ENCODE data around the gene MLX.
"Not testable (repeated sequence)": the region's sequence is repeated elsewhere in the genome, so short reads cannot be mapped to it uniquely, and the experiment has no call there.

MLX gene

GRCh38 chr17:42552736-42553135, 14.2 kb upstream of the MLX start, which contains the start of gene HSD17B1:
Gene HSD17B1 (plus strand): TSS chr17:42552923. CDS start chr17:42552934, 11 bp downstream.
- in situ Hi-C loops (cut with HindIII; ENCODE audit: low pct_ligation_motif_present, low pct_unique_long_range_greater_than_20kb, low sequenced_read_pairs); DNase-seq: not testable (repeated sequence)

GRCh38 chr17:42553161-42553818, 13.6 kb upstream of the MLX start:
- in situ Hi-C loops (cut with HindIII; ENCODE audit: low pct_ligation_motif_present, low pct_unique_long_range_greater_than_20kb, low sequenced_read_pairs), result no loop called here
- no peak for DNase-seq

GRCh38 chr17:42553866-42554249, 13.0 kb upstream of the MLX start:
- in situ Hi-C loops (cut with HindIII; ENCODE audit: low pct_ligation_motif_present, low pct_unique_long_range_greater_than_20kb, low sequenced_read_pairs), result no loop called here
- peak; percentile 43 for DNase-seq

GRCh38 chr17:42554250-42555121, 12.4 kb upstream of the MLX start:
- in situ Hi-C loops (cut with HindIII; ENCODE audit: low pct_ligation_motif_present, low pct_unique_long_range_greater_than_20kb, low sequenced_read_pairs), result no loop called here
- DNase-seq, result peak; percentile 87

- in situ Hi-C loops (cut with HindIII; ENCODE audit: low pct_ligation_motif_present, low pct_unique_long_range_greater_than_20kb, low sequenced_read_pairs), result no loop called here
- no peak for DNase-seq
These were observed 11.7 kb upstream of the MLX start for GRCh38 chr17:42555122-42555622.

- in situ Hi-C loops (cut with HindIII; ENCODE audit: low pct_ligation_motif_present, low pct_unique_long_range_greater_than_20kb, low sequenced_read_pairs), result not testable (repeated sequence)
- peak; percentile 62 for DNase-seq
These were observed 10.8 kb upstream of the MLX start for GRCh38 chr17:42555961-42556617.

GRCh38 chr17:42559075-42559474, 7.8 kb upstream of the MLX start:
- in situ Hi-C loops (cut with HindIII; ENCODE audit: low pct_ligation_motif_present, low pct_unique_long_range_greater_than_20kb, low sequenced_read_pairs), result no loop called here
- DNase-seq, result no peak

- in situ Hi-C loops (cut with HindIII; ENCODE audit: low pct_ligation_motif_present, low pct_unique_long_range_greater_than_20kb, low sequenced_read_pairs), result no loop called here
- no peak for DNase-seq
These were observed 6.7 kb upstream of the MLX start for GRCh38 chr17:42560246-42560645.

- in situ Hi-C loops (cut with HindIII; ENCODE audit: low pct_ligation_motif_present, low pct_unique_long_range_greater_than_20kb, low sequenced_read_pairs), result no loop called here
These were observed 5.0 kb upstream of the MLX start, which contains the start of gene COASY for GRCh38 chr17:42561897-42562387. Gene COASY (plus strand): TSS chr17:42562148. CDS start chr17:42562623, 475 bp downstream.

GRCh38 chr17:42562388-42563142, 4.3 kb upstream of the MLX start:
- in situ Hi-C loops (cut with HindIII; ENCODE audit: low pct_ligation_motif_present, low pct_unique_long_range_greater_than_20kb, low sequenced_read_pairs), result no loop called here
- no peak for DNase-seq

More at GRCh38 chr17:42561897-42562387, 5.0 kb upstream of the MLX start, which contains the start of gene COASY:
- peak; percentile 99 for DNase-seq

- DNase-seq, result no peak
- in situ Hi-C loops (cut with HindIII; ENCODE audit: low pct_ligation_motif_present, low pct_unique_long_range_greater_than_20kb, low sequenced_read_pairs), result no loop called here
These were observed 3.8 kb upstream of the MLX start for GRCh38 chr17:42563143-42563509.

- in situ Hi-C loops (cut with HindIII; ENCODE audit: low pct_ligation_motif_present, low pct_unique_long_range_greater_than_20kb, low sequenced_read_pairs), result no loop called here
- DNase-seq, result no peak
These were observed 3.4 kb upstream of the MLX start for GRCh38 chr17:42563543-42563942.

GRCh38 chr17:42563950-42564349, 3.0 kb upstream of the MLX start:
- in situ Hi-C loops (cut with HindIII; ENCODE audit: low pct_ligation_motif_present, low pct_unique_long_range_greater_than_20kb, low sequenced_read_pairs), result no loop called here

GRCh38 chr17:42564815-42565522, 1.9 kb upstream of the MLX start:
- in situ Hi-C loops (cut with HindIII; ENCODE audit: low pct_ligation_motif_present, low pct_unique_long_range_greater_than_20kb, low sequenced_read_pairs), result no loop called here
- DNase-seq, result no peak

More at GRCh38 chr17:42563950-42564349, 3.0 kb upstream of the MLX start:
- no peak for DNase-seq

- in situ Hi-C loops (cut with HindIII; ENCODE audit: low pct_ligation_motif_present, low pct_unique_long_range_greater_than_20kb, low sequenced_read_pairs), result no loop called here
- no peak for DNase-seq
These were observed 1.2 kb upstream of the MLX start for GRCh38 chr17:42565523-42566214.

- no peak for DNase-seq
- in situ Hi-C loops (cut with HindIII; ENCODE audit: low pct_ligation_motif_present, low pct_unique_long_range_greater_than_20kb, low sequenced_read_pairs), result no loop called here
These were observed 551 bp upstream of the MLX start for GRCh38 chr17:42566215-42566882.
